HG03159 (cell line): Measurements from ENCODE around the gene OR6B2.

ENCODE experiments used
- ATAC-seq: cut with Tn5 transposase; IDR thresholded peaks from one replicate; pipeline ENCODE4 v1.9.1; 2021; ENCODE audit warnings: mild to moderate bottlenecking, moderate library complexity; ENCODE audit not compliant: unreplicated experiment

Gene OR6B2

GRCh38 chr2:240042740-240043139 is 12.5 kb upstream of the OR6B2 start:
- ATAC-seq: no peak

DNA sequence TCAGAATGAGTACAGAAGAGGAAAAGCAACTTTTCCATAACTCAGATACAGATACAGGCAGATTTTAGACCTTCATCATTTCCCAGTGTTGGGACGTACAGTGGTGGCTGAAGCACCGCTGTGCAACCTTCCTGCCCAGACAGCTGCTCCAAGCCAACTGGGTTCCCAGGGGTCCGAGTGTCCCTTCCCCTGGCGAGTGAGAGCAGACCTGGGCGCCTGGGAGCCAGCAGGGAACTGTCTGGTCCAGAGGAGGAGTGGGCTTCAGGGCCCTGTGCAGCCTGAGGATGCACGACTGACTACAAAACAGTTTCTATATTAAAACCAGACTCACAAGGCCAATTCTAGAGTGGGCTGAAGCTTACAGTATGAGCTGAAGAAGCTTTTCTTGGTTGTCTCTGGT is 11.1 kb upstream of the OR6B2 start:
- ATAC-seq: no peak

DNA sequence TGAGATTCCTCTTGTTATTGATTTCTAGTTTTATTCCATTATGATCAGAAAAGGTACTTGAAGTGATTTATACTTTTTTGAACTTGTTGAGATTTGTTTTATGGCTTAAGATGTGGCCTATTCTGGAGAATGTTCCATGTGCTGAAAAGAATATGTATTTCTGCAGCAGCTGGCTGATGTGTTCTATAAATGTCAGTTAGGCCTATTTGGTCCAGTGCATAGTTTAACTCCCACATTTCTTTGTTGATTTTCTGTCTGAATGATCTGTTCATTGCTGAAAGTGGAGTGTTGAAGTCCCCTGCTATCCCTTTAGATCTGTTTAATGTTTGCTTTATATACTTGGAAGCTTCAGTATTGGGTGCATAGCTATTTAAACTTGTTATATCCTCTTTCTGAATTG is 7.1 kb upstream of the OR6B2 start:
- no peak for ATAC-seq

GRCh38 chr2:240033330-240033678 is 3.1 kb upstream of the OR6B2 start:
- ATAC-seq: no peak

DNA sequence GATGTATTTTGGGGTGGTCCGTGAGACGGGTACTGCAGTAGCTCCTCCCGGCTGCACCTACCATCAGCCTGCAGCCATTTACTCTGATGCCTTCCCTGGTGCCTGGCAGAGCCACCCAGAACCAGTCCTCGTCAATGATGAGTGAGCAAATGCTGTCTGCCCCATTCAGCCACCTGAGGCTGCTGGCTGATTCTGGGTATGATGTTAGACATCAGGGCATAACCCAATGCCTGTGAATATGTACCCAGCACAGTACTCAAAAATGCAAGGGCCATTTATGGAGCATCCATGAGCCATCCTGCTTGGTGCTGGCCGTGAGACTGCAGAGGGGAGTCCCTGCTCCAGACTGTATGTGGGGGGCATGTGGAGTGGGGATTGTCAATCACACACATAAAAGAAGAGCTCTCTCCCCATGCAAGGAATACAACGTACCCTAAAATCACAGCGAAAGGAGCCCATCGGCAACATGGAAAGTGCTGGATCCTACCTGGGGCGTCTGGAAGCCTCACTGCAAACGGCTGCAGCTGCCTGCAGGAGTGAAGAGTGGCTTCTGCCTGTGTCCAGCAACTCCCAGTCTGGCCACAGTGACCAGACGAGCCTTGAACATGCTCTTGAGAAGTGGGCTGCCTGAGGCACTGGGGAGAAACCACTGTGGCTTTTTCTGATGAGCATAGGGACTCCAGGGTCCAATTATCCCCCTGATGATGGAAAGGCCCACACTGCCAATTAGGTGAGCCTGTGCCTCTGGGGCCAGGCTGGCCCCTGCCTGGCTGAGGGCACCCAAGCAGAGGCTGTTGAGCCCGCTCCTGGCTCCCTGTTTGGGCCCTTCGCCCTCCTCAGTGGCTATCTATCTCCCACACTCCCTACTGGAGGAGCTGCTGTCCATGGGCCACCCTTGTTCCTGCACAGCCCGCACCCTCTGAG is 2.4 kb upstream of the OR6B2 start:
- ATAC-seq: no peak

GRCh38 chr2:240024766-240025165 is 5.5 kb downstream of the OR6B2 start:
- peak; percentile 36 for ATAC-seq

GRCh38 chr2:240023792-240024191 is 6.4 kb downstream of the OR6B2 start:
- no peak for ATAC-seq

DNA sequence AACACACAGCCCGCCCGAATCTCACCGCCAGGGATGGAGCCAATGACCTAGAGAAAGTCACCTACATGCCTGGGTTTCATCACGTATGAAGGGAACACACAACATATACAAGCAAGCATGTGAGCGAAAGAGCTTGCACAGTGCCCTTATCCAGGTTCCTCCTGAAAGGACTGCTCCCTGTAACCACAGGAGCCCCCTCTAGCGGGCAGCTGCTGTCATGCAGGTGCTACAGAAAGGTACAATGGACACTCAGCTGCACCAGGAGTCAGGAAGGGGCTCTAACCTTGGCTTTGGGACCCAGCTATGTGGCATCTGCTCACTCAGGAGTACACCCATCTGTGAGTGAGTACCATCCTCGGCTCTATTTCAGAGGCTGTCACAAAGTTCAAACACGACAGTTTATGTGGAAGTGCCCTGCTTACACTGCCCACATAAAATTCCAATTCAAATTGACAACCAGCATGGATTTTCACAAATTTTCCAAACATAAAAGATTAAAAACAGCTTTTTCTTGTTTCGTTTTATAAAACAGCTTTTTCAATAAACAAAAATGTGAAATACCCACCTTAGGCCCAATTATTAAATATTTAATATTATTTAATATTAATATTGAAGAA is 8.6 kb downstream of the OR6B2 start:
- ATAC-seq: no peak

DNA sequence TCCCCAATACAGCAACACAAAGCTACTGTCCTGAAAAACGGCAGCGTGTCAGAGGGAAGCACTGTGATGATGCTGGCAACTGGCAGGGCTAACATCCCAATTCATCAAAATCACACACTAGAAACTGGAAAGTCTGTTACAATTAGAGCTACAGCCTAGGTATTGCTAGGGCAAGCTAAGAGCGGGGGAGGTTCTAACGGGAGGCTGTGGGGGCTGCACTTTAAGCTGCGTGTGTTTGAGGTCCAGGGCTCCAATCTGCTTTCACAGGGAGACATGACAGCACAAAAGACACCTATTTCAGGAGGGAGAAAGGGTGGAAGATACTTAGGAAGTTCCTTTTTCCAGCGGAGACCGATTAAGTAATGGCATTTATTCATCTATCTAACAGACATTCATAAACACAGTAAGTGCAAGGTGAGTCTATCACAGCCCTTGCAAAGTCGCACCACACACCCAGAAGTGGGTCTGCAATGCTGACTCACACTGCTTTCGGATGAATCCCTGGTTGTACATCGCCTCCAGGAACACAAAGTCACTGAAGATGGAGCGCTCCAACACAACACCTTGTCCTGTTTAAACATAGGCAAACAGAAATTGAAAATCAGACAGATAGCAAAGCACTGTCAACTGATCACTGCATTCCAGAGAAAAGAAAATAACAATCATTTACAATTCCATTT is 12.0 kb downstream of the OR6B2 start:
- no peak for ATAC-seq

DNA sequence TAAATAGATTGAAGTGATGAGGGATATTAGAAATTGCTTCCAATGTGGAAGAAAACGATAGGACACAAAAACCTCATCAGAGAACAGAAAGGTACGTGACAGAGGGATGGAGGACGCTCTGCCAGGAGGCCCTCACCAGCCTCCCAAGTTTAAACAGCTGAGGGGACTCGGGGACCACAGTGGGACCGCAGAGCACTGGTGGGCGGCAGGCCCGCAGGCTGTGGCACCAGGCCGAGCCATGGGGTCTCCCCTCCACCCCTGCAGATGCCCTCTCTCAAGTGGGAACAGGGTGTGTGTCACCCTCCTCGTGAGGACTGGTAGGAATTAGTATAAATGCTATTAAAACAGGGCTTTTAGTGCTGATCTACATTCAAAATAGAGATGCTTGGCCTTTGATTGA is 15.9 kb downstream of the OR6B2 start:
- no peak for ATAC-seq

GRCh38 chr2:240013343-240013742 is 16.9 kb downstream of the OR6B2 start:
- no peak for ATAC-seq

DNA sequence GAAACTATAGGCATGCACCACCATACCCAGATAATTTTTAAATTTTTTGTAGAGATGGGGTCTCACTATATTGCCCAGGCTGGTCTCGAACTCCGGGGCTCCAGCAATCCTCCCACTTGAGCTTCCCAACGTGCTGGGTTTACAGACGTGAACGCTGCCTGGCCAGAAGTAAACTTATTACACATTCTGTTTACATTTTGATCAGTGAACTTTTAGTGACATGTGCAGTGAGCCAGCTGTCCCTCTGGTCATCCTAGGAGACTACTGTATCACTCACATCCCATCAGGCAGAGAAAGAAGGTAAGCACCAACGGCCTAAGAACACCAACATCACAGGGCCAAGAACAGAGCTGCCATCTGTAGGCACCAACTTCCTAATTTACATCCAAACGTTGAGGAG is 27.2 kb downstream of the OR6B2 start:
- no peak for ATAC-seq

DNA sequence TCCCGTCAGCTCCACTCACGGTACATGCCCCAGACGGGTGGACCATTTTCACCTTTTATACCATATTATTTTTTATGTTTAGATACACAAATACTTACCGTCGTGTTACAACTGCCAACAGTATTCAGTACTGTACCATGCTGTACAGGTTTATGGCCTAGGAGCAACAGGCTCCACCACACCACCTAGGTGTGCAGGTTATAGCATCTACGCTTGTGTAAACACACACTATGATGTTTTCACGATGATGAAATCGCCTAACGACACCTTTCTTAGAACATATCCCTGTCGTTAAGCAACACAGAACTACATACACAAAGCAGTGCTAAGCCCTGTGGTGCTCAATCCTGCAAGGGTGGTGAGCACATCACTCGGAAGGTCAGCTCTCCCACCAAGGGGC is 29.6 kb downstream of the OR6B2 start:
- no peak for ATAC-seq

DNA sequence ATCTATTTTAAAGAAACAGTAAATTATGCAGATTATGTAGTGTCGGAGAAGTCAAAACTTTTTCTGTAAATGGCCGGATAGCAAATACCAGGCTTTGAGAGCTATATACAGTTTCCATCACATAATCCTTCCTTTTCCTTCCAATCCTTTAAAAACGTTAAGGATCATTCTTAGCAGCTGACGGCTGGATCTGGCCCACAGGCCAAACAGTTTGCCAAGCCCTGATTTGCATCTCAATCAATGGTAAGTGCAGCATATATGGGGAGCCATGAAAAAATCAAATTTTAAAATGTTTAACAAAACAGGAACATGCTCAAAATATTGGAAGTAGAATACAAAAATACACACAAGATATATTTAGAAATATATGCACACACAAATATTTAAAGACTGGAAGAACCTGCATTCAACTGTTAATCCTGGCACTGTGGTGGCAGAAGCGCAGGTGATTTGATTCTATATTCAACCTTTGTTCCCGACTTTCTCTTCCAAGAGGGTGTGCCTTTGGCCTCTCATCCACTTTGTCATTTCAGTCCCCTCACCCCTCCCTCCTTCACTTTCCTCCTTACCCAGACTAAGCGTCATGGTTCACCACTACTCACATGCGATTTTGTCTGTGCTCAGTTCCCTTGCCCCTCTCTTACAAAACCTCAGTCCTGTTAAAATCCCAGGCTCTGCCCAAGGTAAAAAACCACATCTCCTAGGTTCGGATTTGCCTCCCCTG is 32.4 kb downstream of the OR6B2 start:
- no peak for ATAC-seq

GRCh38 chr2:239994086-239994485 is 36.1 kb downstream of the OR6B2 start:
- no peak for ATAC-seq

- no peak for ATAC-seq
Measured at GRCh38 chr2:239993291-239993690, 36.9 kb downstream of the OR6B2 start.

GRCh38 chr2:239991689-239992314 is 38.4 kb downstream of the OR6B2 start:
- no peak for ATAC-seq

DNA sequence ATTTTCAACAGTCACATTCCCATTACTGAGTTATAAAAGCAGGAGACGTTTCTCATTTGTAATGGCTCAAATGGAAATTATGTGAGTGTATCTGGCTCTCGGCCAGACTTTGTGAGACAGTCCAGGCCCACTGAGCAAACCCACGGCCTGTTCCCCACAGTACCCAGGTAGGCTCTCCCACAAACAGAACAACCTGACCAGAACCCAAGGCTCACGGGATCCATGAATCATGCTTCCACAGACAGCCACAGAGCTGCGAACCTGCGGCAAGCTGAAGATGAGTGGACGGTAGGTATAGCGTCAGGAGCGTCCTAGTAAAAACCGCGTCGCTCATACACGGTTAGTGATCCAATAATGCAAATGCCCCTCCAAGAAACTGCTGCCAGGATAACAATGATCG is 39.3 kb downstream of the OR6B2 start:
- no peak for ATAC-seq

GRCh38 chr2:239985356-239985755 is 44.9 kb downstream of the OR6B2 start:
- ATAC-seq: no peak

GRCh38 chr2:239984421-239985194 is 45.6 kb downstream of the OR6B2 start:
- ATAC-seq: no peak
